HCT116 (cell line): ENCODE results near the gene DCAF6. TPM values are rescaled to one million over a fixed set of nuclear protein-coding genes. Genes with fewer than 3 reads are reported as not detected.

Source experiments
- ATAC-seq: fragments of 200-7000 bp; cut with Tn5 transposase; 2 replicates; pipeline ENCODE4 v1.9.1; 2020; ENCODE audit warnings: mild to moderate bottlenecking, moderate library complexity
- BruUV-seq: library from RNA; stranded (reverse); fragments of 400-500 nt; replicated peaks from 2 replicates; lab custom pipeline; 2021; lab: Mats Ljungman, UMichigan
- CTCF ChIA-PET: fragments of 300-600 bp; sonication (Branson Sonifier 250); formaldehyde crosslinking; loops from one replicate; lab custom pipeline; 2021; ENCODE audit warnings: antibody characterized with exemption; lab: Charles Lee
- POLR2A ChIA-PET: fragments of 300-600, 350-600 bp; sonication (Branson Sonifier 250); formaldehyde crosslinking; loops from one replicate; lab custom pipeline; 2021; ENCODE audit warnings: antibody characterized with exemption; lab: Charles Lee
- RAD21 ChIA-PET, 2 experiments: fragments of 300-600 bp; sonication (Branson Sonifier 250); formaldehyde crosslinking; loops; one replicate each; lab custom pipeline; 2023; ENCODE audit warnings: low total read pairs in 2 of 2; ENCODE audit not compliant: uncharacterized antibody in 2 of 2, unreplicated experiment in 2 of 2, low non-redundant PET in 1 of 2; lab: Charles Lee
- DNase-seq: peaks from one replicate; pipeline ENCODE4 v3.0.0-alpha.2; 2010; ENCODE audit warnings: low read depth, low spot score
- H2AFZ ChIP-seq: fragments of 200-600 bp; shearing (Covaris generic), sonication (generic); 2 replicates; pipeline ENCODE4 v1.6.1; 2017; ENCODE audit warnings: low read depth, mixed run types, mixed read lengths, antibody characterized with exemption, low read length; ENCODE audit not compliant: poor library complexity, severe bottlenecking
- H3K27ac ChIP-seq: 2 replicates; pipeline ENCODE4 v1.5.1; 2012; ENCODE audit warnings: low read depth, low read length
- H3K27me3 ChIP-seq: fragments of 200-600 bp; sonication (generic); 2 replicates; pipeline ENCODE4 v1.6.1; 2016; ENCODE audit warnings: mixed run types, low read length, mixed read lengths; ENCODE audit not compliant: insufficient read depth
- H3K36me3 ChIP-seq, 2 experiments: fragments of 200-500 bp in 1 of 2; fragments of 200-600 bp in 1 of 2; sonication (Bioruptor generic) in 1 of 2; sonication (generic) in 1 of 2; 2 replicates each; pipeline versions ENCODE4 v1.5.1 to v1.6.1; 2014 to 2016; ENCODE audit warnings: low read length in 2 of 2, inconsistent platforms in 1 of 2, mixed read lengths in 1 of 2, mixed run types in 1 of 2; ENCODE audit not compliant: insufficient read depth in 2 of 2, control insufficient read depth in 1 of 2
- H3K4me1 ChIP-seq, 2 experiments: fragments of 200-600 bp in 1 of 2; sonication (generic) in 1 of 2; 2 replicates each; pipeline versions ENCODE4 v1.5.1 to v1.6.1; 2012 to 2017; ENCODE audit warnings: low read length in 2 of 2, inconsistent platforms in 1 of 2, mild to moderate bottlenecking in 1 of 2, mixed read lengths in 1 of 2, mixed run types in 1 of 2, moderate library complexity in 1 of 2; ENCODE audit not compliant: insufficient read depth in 2 of 2, control insufficient read depth in 1 of 2
- H3K4me2 ChIP-seq: fragments of 200-600 bp; sonication (generic); 2 replicates; pipeline ENCODE4 v1.6.1; 2017; ENCODE audit warnings: mixed run types, low read length, mixed read lengths
- H3K4me3 ChIP-seq, 2 experiments: fragments of 200-600 bp in 1 of 2; sonication (generic) in 1 of 2; replicated peaks in 1 of 2; 2 replicates each; pipeline ENCODE4 v1.5.1; 2011 to 2016; ENCODE audit warnings: low read length in 2 of 2, control low read depth in 1 of 2, low read depth in 1 of 2, mild to moderate bottlenecking in 1 of 2, mixed read lengths in 1 of 2, mixed run types in 1 of 2
- H3K79me2 ChIP-seq: fragments of 200-600 bp; sonication (generic); 2 replicates; pipeline ENCODE4 v1.6.1; 2017; ENCODE audit warnings: mild to moderate bottlenecking, mixed run types, low read length, moderate library complexity, mixed read lengths; ENCODE audit not compliant: insufficient read depth
- H3K9ac ChIP-seq: fragments of 200-600 bp; sonication (generic); 2 replicates; pipeline ENCODE4 v1.6.1; 2016; ENCODE audit warnings: low read length, mixed read lengths
- H3K9me2 ChIP-seq: fragments of 200-600 bp; sonication (generic), shearing (Covaris generic); 2 replicates; pipeline ENCODE4 v1.6.1; 2017; ENCODE audit warnings: mixed run types, mild to moderate bottlenecking, moderate library complexity; ENCODE audit not compliant: insufficient read depth
- H3K9me3 ChIP-seq, 2 experiments: fragments of 200-500 bp in 1 of 2; fragments of 200-600 bp in 1 of 2; sonication (Bioruptor generic) in 1 of 2; sonication (generic) in 1 of 2; 2 replicates each; pipeline ENCODE4 v1.6.1; 2014 to 2017; ENCODE audit warnings: low read length in 2 of 2, mixed read lengths in 2 of 2, inconsistent platforms in 1 of 2, low read depth in 1 of 2, mild to moderate bottlenecking in 1 of 2, mixed run types in 1 of 2, moderate library complexity in 1 of 2; ENCODE audit not compliant: control insufficient read depth in 1 of 2, insufficient read depth in 1 of 2
- H4K20me1 ChIP-seq: fragments of 200-600 bp; sonication (generic), shearing (Covaris generic); 2 replicates; pipeline ENCODE4 v1.6.1; 2017; ENCODE audit warnings: mixed run types, mild to moderate bottlenecking, moderate library complexity; ENCODE audit not compliant: insufficient read depth
- CBX3 ChIP-seq: IDR thresholded peaks from 2 replicates; pipeline ENCODE4 v1.6.1; 2012; ENCODE audit warnings: low read depth
- EGR1 ChIP-seq: IDR thresholded peaks from 2 replicates; pipeline ENCODE4 v1.6.1; 2012; ENCODE audit warnings: low read depth
- ELF1 ChIP-seq: IDR thresholded peaks from 2 replicates; pipeline ENCODE4 v1.6.1; 2012; ENCODE audit warnings: low read depth, borderline replicate concordance
- REST ChIP-seq: IDR thresholded peaks from 2 replicates; pipeline ENCODE4 v1.6.1; 2012; ENCODE audit warnings: low read depth
- SIN3A ChIP-seq: IDR thresholded peaks from 2 replicates; pipeline ENCODE4 v1.6.1; 2012; ENCODE audit warnings: low read depth
- ZBTB33 ChIP-seq: IDR thresholded peaks from 2 replicates; pipeline ENCODE4 v1.6.1; 2011; ENCODE audit warnings: mild to moderate bottlenecking, low read length, moderate library complexity; ENCODE audit not compliant: insufficient replicate concordance; ENCODE audit errors: extremely low read depth
- intact Hi-C: fragments of 100-400 bp; cut with micrococcal nuclease; formaldehyde crosslinking; loops from 2 replicates; pipeline ENCODE4 v1.10.0; 2022
- total RNA-seq: library from RNA; stranded (reverse); gene quantifications from one replicate; pipeline ENCODE4 v1.2.1, GENCODE V29; 2021; ENCODE audit not compliant: unreplicated experiment

DCAF6 gene
- total RNA-seq, 1 experiment from 2014 or later = 34.2 TPM

GRCh38 chr1:168119750-168120149 lies 183.3 kb downstream of the DCAF6 start:
- ChIA-PET RAD21 (no interaction called here), CTCF (no interaction called here), POLR2A (no interaction called here)
- BruUV-seq = no TSS peak
- H3K4me1 ChIP-seq = no peaks in the 10 kb centered on the region
- H3K36me3 ChIP-seq = no peaks in the 10 kb centered on the region
- H3K9me3 ChIP-seq = no peaks in the 10 kb centered on the region
- no peak overlapping the region for H2AFZ ChIP-seq
- no peaks in the 10 kb centered on the region for H3K9me2 ChIP-seq
- H3K4me3 ChIP-seq = no peak overlapping the region
- no peak overlapping the region for H3K27ac ChIP-seq
- H3K9ac ChIP-seq = no peak overlapping the region
- no peaks in the 10 kb centered on the region for H4K20me1 ChIP-seq
- H3K27me3 ChIP-seq = no peaks in the 10 kb centered on the region
- ATAC-seq (no peak), DNase-seq (no peak)
- intact Hi-C loops = no loop called here
- no peaks in the 10 kb centered on the region for H3K79me2 ChIP-seq
- TF ChIP-seq ZBTB33 = no peak
- no peak for TF ChIP-seq REST
- TF ChIP-seq ELF1 = no peak
- no peak for TF ChIP-seq SIN3A
- TF ChIP-seq CBX3 = no peak
- TF ChIP-seq EGR1 = no peak
- H3K4me2 ChIP-seq = no peak overlapping the region
